Esophagus squamous epithelium (tissue), 5 donors: ENCODE results near the gene PLCE1. TPM values are rescaled to one million over a fixed set of nuclear protein-coding genes. Genes with fewer than 3 reads are reported as not detected.

Experiments
- DNase-seq: peaks from one replicate; lab custom pipeline; 2025; lab: John Stamatoyannopoulos, UW
- H3K27ac ChIP-seq, 4 donors: fragments of 200-600 bp; sonication (generic); one replicate each; pipeline ENCODE4 v1.5.1; 2016 to 2019; ENCODE audit warnings: mild to moderate bottlenecking in 1 of 4
- H3K27me3 ChIP-seq, 4 donors: fragments of 200-600 bp; sonication (generic); 1 replicate in 3 of 4; 2 replicates in 1 of 4; pipeline versions ENCODE4 v1.5.1 to v1.6.0; 2017 to 2021; ENCODE audit warnings: antibody characterized with exemption in 1 of 4
- H3K36me3 ChIP-seq, 3 donors: fragments of 200-600 bp; sonication (generic); one replicate each; pipeline ENCODE4 v1.5.1; 2016 to 2019
- H3K4me1 ChIP-seq, 3 donors: fragments of 200-600 bp; sonication (generic); one replicate each; pipeline ENCODE4 v1.5.1; 2017 to 2019
- H3K4me3 ChIP-seq, 4 donors: fragments of 200-600 bp; sonication (generic); 1 replicate in 3 of 4; 2 replicates in 1 of 4; pipeline ENCODE4 v1.5.1; 2016 to 2019; ENCODE audit warnings: mild to moderate bottlenecking in 2 of 4, moderate library complexity in 1 of 4
- H3K9me3 ChIP-seq, 3 donors: fragments of 200-600 bp; sonication (generic); one replicate each; pipeline ENCODE4 v1.5.1; 2016 to 2019
- POLR2A ChIP-seq, 4 donors: fragments of 450-650 bp; IDR thresholded peaks; one replicate each; pipeline ENCODE4 v1.6.1; 2017; ENCODE audit warnings: antibody characterized with exemption in 4 of 4, mild to moderate bottlenecking in 4 of 4, moderate library complexity in 3 of 4
- WGBS, 2 donors: methylation state at CpG; one replicate each; pipeline ENCODE4 v1.1.5; 2018; 5-methylcytosine and 5-hydroxymethylcytosine counted together
- intact Hi-C: fragments of 100-400 bp; cut with DNase I; formaldehyde crosslinking; loops from one replicate; pipeline ENCODE4 v1.15.0; 2022
- total RNA-seq, 4 donors: library from RNA; depleted of rRNA; stranded (reverse); fragments of >200 nt; gene quantifications; one replicate each; pipeline ENCODE4 v1.1.0, GENCODE V29; 2016
- TF ChIP-seq, protein P1 (sequence below), 6 experiments: fragments of 450-650 bp in 4 of 6; fragments of 200-600 bp in 2 of 6; sonication (generic) in 2 of 6; IDR thresholded peaks; one replicate each; pipeline ENCODE4 v1.5.1; 2016 to 2019; ENCODE audit warnings: antibody characterized with exemption in 6 of 6, mild to moderate bottlenecking in 4 of 6, moderate library complexity in 4 of 6
- donor health status: DM: yes; HTN: yes; CAD: no.

The PLCE1 gene
- total RNA-seq, 4 donors from 2014 or later = 1.8 to 3.6 (median 3.1) TPM

DNA sequence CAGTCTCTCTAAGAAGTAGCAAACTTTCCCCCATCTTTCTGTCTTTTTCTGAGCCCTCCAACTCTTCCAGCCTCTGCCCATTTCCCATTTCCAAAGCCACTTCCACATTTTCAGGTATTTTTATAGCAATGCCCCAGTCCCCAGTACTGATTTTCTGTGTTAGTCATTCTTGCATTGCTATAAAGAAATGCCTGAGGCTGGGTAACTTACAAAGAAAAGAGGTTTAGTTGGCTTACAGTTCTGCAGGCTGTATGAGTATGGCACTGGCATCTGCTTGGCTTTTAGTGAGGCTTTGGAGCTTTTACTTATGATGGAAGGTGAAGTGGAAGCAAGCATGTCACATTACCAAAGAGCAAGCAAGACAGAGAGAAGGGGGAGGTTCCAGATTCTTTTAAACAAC, 17.2 kb downstream of the PLCE1 start:
- H3K4me3 ChIP-seq = no peak overlapping the region
- intact Hi-C loops = no loop called here
- no peak overlapping the region for H3K27ac ChIP-seq
- no peaks in the 10 kb centered on the region for H3K36me3 ChIP-seq
- DNase-seq = no peak
- H3K9me3 ChIP-seq = peaks cover 0 to 9% (median 8%) of the 10 kb centered on the region in 3 donors
- no peak for TF ChIP-seq POLR2A (IDR thresholded peaks at IDR 0.05)
- TF ChIP-seq, protein P1, sequence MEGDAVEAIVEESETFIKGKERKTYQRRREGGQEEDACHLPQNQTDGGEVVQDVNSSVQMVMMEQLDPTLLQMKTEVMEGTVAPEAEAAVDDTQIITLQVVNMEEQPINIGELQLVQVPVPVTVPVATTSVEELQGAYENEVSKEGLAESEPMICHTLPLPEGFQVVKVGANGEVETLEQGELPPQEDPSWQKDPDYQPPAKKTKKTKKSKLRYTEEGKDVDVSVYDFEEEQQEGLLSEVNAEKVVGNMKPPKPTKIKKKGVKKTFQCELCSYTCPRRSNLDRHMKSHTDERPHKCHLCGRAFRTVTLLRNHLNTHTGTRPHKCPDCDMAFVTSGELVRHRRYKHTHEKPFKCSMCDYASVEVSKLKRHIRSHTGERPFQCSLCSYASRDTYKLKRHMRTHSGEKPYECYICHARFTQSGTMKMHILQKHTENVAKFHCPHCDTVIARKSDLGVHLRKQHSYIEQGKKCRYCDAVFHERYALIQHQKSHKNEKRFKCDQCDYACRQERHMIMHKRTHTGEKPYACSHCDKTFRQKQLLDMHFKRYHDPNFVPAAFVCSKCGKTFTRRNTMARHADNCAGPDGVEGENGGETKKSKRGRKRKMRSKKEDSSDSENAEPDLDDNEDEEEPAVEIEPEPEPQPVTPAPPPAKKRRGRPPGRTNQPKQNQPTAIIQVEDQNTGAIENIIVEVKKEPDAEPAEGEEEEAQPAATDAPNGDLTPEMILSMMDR (IDR thresholded peaks at IDR 0.05) = no peak
- H3K27me3 ChIP-seq = no peaks in the 10 kb centered on the region
- peaks cover 0 to 21% (median 8%) of the 10 kb centered on the region in 3 donors for H3K4me1 ChIP-seq

DNA sequence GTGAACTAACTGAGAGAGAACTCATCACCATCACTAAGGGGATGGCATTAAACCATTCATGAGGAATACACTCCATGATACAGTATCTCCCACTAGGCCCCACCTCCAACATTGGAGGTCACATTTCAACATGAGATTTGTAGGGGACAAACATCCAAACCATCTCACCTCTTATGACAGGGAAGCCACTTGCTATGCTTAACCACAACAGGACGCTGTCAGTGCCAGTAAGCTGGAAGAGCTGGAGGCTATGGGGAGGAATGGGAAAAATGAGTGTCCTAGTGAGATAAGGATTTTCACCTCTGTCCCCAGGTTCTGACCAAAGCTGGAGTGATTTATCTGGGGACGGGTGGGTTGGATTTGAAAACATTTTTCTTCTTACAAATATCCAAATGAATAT, 17.6 kb downstream of the PLCE1 start:
- intact Hi-C loops = no loop called here
- H3K9me3 ChIP-seq = peaks cover 0 to 9% (median 8%) of the 10 kb centered on the region in 3 donors
- no peak overlapping the region for H3K27ac ChIP-seq
- no peaks in the 10 kb centered on the region for H3K27me3 ChIP-seq
- no peak for TF ChIP-seq POLR2A (IDR thresholded peaks at IDR 0.05)
- TF ChIP-seq, protein P1 (IDR thresholded peaks at IDR 0.05) = no peak
- peaks cover 0 to 16% (median 8%) of the 10 kb centered on the region in 3 donors for H3K4me1 ChIP-seq
- no peak overlapping the region for H3K4me3 ChIP-seq
- no peak for DNase-seq
- H3K36me3 ChIP-seq = no peaks in the 10 kb centered on the region
- WGBS, 2 donors = 67 to 78% methylated on average over 2 of the region's 2 CpGs

DNA sequence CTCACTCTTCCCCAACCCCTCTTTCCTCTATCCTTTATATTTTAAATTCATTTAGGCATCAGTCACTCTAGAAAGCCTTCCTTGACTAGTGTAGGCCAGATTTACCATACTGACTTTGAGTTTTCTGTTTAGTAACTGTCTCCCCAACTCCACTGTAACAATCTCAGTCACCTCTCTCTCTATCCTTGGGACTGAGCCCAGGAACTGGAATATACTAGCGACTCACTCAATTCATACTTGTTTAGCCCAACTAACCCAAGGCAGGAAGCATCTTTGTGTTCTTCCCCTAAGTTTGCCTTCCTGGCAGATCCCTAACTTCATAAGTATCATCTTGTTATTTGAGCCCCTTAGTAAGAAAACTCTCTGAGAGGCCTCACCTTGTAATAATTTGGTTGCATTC, 19.1 kb downstream of the PLCE1 start:
- intact Hi-C loops = no loop called here
- no peak for DNase-seq
- Histone ChIP-seq H3K27ac (no peak overlapping the region), H3K4me1 (peaks cover 0 to 1% (median 0%) of the 10 kb centered on the region in 3 donors), H3K9me3 (peaks cover 0 to 9% (median 8%) of the 10 kb centered on the region in 3 donors), H3K27me3 (no peaks in the 10 kb centered on the region), H3K36me3 (no peaks in the 10 kb centered on the region), H3K4me3 (no peak overlapping the region)
- TF ChIP-seq, protein P1 (IDR thresholded peaks at IDR 0.05) = no peak
- TF ChIP-seq POLR2A (IDR thresholded peaks at IDR 0.05) = no peak
- WGBS, 2 donors = 63 to 79% methylated on average over 1 of the region's 1 CpG

DNA sequence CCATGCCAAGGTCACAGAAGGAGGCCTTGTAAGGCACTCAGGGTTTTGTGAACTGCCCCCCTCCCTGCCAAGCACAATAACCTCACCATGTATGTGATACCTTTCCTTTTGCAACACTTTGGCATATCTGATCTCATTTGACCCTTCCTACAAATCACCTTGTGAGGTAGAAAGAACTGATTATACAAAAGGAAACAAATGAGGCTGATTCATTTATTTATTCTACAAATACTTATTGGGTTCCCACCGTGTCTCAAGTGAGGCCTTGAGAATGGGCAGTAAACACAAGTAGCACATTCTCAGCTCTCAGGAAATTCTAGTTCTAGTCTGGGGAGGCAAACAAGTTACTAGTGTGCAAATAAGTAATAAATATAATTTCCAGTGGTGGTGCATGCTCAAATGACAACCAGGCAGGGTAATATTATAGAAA, 19.6 kb downstream of the PLCE1 start:
- no peak overlapping the region for H3K4me3 ChIP-seq
- peaks cover 0 to 9% (median 8%) of the 10 kb centered on the region in 3 donors for H3K9me3 ChIP-seq
- TF ChIP-seq POLR2A (IDR thresholded peaks at IDR 0.05) = no peak
- TF ChIP-seq, protein P1 (IDR thresholded peaks at IDR 0.05) = no peak
- DNase-seq = no peak
- intact Hi-C loops = no loop called here
- H3K4me1 ChIP-seq = no peaks in the 10 kb centered on the region
- no peaks in the 10 kb centered on the region for H3K27me3 ChIP-seq
- WGBS, 2 donors = 50 to 56% methylated on average over 1 of the region's 1 CpG
- H3K36me3 ChIP-seq = no peaks in the 10 kb centered on the region
- no peak overlapping the region for H3K27ac ChIP-seq

DNA sequence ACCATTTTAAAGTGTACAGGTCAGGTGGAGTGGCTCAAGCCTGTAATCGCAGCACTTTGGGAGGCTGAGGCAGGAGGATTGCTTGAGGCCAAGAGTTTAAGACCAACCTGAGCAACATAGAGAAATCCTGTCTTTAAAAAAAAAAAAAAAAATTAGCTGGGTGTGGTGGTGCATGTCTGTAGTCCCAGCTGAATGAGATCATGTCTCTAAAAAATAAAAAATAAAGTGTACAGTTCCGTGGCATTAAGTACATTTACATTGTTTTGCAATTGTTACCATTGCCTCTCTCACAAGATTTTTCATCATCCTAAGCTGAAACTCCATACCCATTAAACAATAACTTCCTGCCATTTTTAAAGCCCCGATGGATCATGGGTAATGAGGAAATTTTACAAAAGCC, 20.6 kb downstream of the PLCE1 start:
- no peaks in the 10 kb centered on the region for H3K27me3 ChIP-seq
- TF ChIP-seq, protein P1 (IDR thresholded peaks at IDR 0.05) = no peak
- no peak for TF ChIP-seq POLR2A (IDR thresholded peaks at IDR 0.05)
- H3K4me3 ChIP-seq = no peak overlapping the region
- H3K36me3 ChIP-seq = no peaks in the 10 kb centered on the region
- peaks cover 0 to 9% (median 8%) of the 10 kb centered on the region in 3 donors for H3K9me3 ChIP-seq
- no peak for DNase-seq
- WGBS, 2 donors = 81 to 92% methylated on average over 3 of the region's 3 CpGs
- intact Hi-C loops = no loop called here
- no peak overlapping the region for H3K27ac ChIP-seq
- H3K4me1 ChIP-seq = no peaks in the 10 kb centered on the region
